Measurements from ENCODE around the gene LGR4.

The LGR4 gene

GRCh38 chr11:27381238-27381666, 91.3 kb downstream of the LGR4 start:
- no peak for DNase-seq (ENCODE audit: low read depth in 2 of 2)

GRCh38 chr11:27380771-27381170, 91.8 kb downstream of the LGR4 start:
- DNase-seq (ENCODE audit: low read depth in 2 of 2) = no peak

GRCh38 chr11:27379449-27379848, 93.1 kb downstream of the LGR4 start:
- no peak for DNase-seq (ENCODE audit: low read depth in 2 of 2)

GRCh38 chr11:27375370-27375769, 97.2 kb downstream of the LGR4 start:
- no peak for DNase-seq (ENCODE audit: low read depth in 2 of 2)

GRCh38 chr11:27373856-27374602, 98.6 kb downstream of the LGR4 start:
- DNase-seq (ENCODE audit: low read depth in 2 of 2) = no peak

GRCh38 chr11:27373392-27373791, 99.2 kb downstream of the LGR4 start:
- no peak for DNase-seq (ENCODE audit: low read depth in 2 of 2)

GRCh38 chr11:27372164-27372563, 100.4 kb downstream of the LGR4 start:
- no peak for DNase-seq (ENCODE audit: low read depth in 2 of 2)

- DNase-seq (ENCODE audit: low read depth in 2 of 2) = no peak
Measured at GRCh38 chr11:27371489-27371888, 101.1 kb downstream of the LGR4 start.

- DNase-seq (ENCODE audit: low read depth in 2 of 2) = no peak
Measured at GRCh38 chr11:27370374-27370773, 102.2 kb downstream of the LGR4 start.

GRCh38 chr11:27367881-27368280, 104.7 kb downstream of the LGR4 start:
- DNase-seq (ENCODE audit: low read depth in 2 of 2) = no peak

GRCh38 chr11:27363576-27364117, 108.9 kb downstream of the LGR4 start:
- no peak for DNase-seq (ENCODE audit: low read depth in 2 of 2)

GRCh38 chr11:27362749-27363575, 109.6 kb downstream of the LGR4 start, which contains the start of gene CCDC34:
TSS of gene CCDC34 (minus strand) at chr11:27363215. CDS start at chr11:27363194, 21 bp downstream.
- DNase-seq (ENCODE audit: low read depth in 2 of 2) = peak; percentile 64 to 73

GRCh38 chr11:27361649-27362431, 110.8 kb downstream of the LGR4 start:
- no peak for DNase-seq (ENCODE audit: low read depth in 2 of 2)

- no peak for DNase-seq (ENCODE audit: low read depth in 2 of 2)
Measured at GRCh38 chr11:27358296-27358695, 114.3 kb downstream of the LGR4 start.

GRCh38 chr11:27357250-27357649, 115.3 kb downstream of the LGR4 start:
- no peak for DNase-seq (ENCODE audit: low read depth in 2 of 2)

- no peak for DNase-seq (ENCODE audit: low read depth in 2 of 2)
Measured at GRCh38 chr11:27356624-27357222, 115.9 kb downstream of the LGR4 start.

- DNase-seq (ENCODE audit: low read depth in 2 of 2) = no peak
Measured at GRCh38 chr11:27355575-27356104, 117.0 kb downstream of the LGR4 start.

GRCh38 chr11:27354359-27354965, 118.1 kb downstream of the LGR4 start:
- DNase-seq (ENCODE audit: low read depth in 2 of 2) = no peak

- DNase-seq (ENCODE audit: low read depth in 2 of 2) = no peak
Measured at GRCh38 chr11:27353593-27354358, 118.8 kb downstream of the LGR4 start.

GRCh38 chr11:27352781-27353180, 119.8 kb downstream of the LGR4 start:
- DNase-seq (ENCODE audit: low read depth in 2 of 2) = no peak

Data from activated CD8-positive, alpha-beta memory T cell treated with anti-CD3 and anti-CD28 coated beads for 4 hours (primary cell).